ENCODE measurements around the gene DPP4.

GRCh38 chr2:162038725-162039124 lies 35.3 kb downstream of the DPP4 start:
- TF ChIP-seq, protein P1, sequence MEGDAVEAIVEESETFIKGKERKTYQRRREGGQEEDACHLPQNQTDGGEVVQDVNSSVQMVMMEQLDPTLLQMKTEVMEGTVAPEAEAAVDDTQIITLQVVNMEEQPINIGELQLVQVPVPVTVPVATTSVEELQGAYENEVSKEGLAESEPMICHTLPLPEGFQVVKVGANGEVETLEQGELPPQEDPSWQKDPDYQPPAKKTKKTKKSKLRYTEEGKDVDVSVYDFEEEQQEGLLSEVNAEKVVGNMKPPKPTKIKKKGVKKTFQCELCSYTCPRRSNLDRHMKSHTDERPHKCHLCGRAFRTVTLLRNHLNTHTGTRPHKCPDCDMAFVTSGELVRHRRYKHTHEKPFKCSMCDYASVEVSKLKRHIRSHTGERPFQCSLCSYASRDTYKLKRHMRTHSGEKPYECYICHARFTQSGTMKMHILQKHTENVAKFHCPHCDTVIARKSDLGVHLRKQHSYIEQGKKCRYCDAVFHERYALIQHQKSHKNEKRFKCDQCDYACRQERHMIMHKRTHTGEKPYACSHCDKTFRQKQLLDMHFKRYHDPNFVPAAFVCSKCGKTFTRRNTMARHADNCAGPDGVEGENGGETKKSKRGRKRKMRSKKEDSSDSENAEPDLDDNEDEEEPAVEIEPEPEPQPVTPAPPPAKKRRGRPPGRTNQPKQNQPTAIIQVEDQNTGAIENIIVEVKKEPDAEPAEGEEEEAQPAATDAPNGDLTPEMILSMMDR (conservative IDR thresholded peaks at IDR 0.05; ENCODE audit: low read depth, low read length), result no peak
- TF ChIP-seq EZH2phosphoT487 (IDR thresholded peaks at IDR 0.05; ENCODE audit: borderline replicate concordance, low read length), result no peak
- no peak for TF ChIP-seq EZH2 (IDR thresholded peaks at IDR 0.05; ENCODE audit: low read length, unreplicated experiment)

Data from PC-3 (cell line).